Stomach (tissue), 4 donors: ENCODE results near the gene TEDC1.

Source experiments
- EP300 ChIP-seq: sonication (generic); formaldehyde crosslinking; IDR thresholded peaks from one replicate; pipeline ENCODE4 v1.6.1; 2017; ENCODE audit warnings: antibody characterized with exemption
- POLR2A ChIP-seq, 4 donors: fragments of 450-650 bp; IDR thresholded peaks; one replicate each; pipeline ENCODE4 v1.6.1; 2016; ENCODE audit warnings: antibody characterized with exemption in 4 of 4, control low read depth in 2 of 4, mild to moderate bottlenecking in 1 of 4, moderate library complexity in 1 of 4
- POLR2AphosphoS5 ChIP-seq, 3 donors: sonication (generic); formaldehyde crosslinking; IDR thresholded peaks; one replicate each; pipeline ENCODE4 v1.6.1; 2016; ENCODE audit warnings: antibody characterized with exemption in 3 of 3
- TF ChIP-seq, protein P1 (sequence below), 7 experiments: fragments of 450-650 bp in 4 of 7; fragments of 200-600 bp in 3 of 7; sonication (generic) in 3 of 7; IDR thresholded peaks; one replicate each; pipeline ENCODE4 v1.5.1; 2016 to 2019; ENCODE audit warnings: antibody characterized with exemption in 7 of 7, control low read depth in 2 of 7, mild to moderate bottlenecking in 1 of 7

DNA sequence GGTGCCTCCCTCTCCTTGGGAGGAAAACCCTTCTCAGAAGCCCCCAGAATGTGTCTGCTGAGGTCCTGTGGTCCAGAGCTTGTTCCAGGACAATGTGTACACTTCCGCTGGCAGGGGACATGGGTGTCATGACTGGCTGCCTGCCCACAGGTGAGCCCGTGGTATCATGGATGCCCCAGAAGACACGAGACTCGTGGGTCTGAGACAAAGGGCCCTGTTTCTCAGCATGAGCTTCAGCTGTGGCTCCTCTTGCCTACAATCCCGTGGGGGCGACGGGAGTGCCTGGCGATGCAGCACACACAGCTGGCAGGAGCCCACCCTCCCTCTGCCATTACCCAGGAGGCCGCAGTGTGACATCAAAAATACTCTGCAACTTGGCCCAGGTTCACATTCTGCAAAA, 42.3 kb downstream of the TEDC1 start:
- TF ChIP-seq, protein P1, sequence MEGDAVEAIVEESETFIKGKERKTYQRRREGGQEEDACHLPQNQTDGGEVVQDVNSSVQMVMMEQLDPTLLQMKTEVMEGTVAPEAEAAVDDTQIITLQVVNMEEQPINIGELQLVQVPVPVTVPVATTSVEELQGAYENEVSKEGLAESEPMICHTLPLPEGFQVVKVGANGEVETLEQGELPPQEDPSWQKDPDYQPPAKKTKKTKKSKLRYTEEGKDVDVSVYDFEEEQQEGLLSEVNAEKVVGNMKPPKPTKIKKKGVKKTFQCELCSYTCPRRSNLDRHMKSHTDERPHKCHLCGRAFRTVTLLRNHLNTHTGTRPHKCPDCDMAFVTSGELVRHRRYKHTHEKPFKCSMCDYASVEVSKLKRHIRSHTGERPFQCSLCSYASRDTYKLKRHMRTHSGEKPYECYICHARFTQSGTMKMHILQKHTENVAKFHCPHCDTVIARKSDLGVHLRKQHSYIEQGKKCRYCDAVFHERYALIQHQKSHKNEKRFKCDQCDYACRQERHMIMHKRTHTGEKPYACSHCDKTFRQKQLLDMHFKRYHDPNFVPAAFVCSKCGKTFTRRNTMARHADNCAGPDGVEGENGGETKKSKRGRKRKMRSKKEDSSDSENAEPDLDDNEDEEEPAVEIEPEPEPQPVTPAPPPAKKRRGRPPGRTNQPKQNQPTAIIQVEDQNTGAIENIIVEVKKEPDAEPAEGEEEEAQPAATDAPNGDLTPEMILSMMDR (IDR thresholded peaks at IDR 0.05), result no peak
- TF ChIP-seq POLR2A (IDR thresholded peaks at IDR 0.05) (no peak), POLR2AphosphoS5 (IDR thresholded peaks at IDR 0.05) (no peak), EP300 (no peak)
